Measurements from ENCODE around the gene ATP9B. TPM values are rescaled to one million over a fixed set of nuclear protein-coding genes. Genes with fewer than 3 reads are reported as not detected.

ATP9B gene
- total RNA-seq, 1 experiment from 2014 or later: 25.6 TPM

- CTCF ChIA-PET: no interaction called here
- no peaks in the 10 kb centered on the region for H3K36me3 Mint-ChIP-seq (ENCODE audit: insufficient read depth, unreplicated experiment)
- peaks cover 11% of the 10 kb centered on the region for H3K9me3 Mint-ChIP-seq (ENCODE audit: low read depth, unreplicated experiment)
- no TSS peak for BruUV-seq (replicated peaks)
- no peak for DNase-seq
- H3K27me3 Mint-ChIP-seq (ENCODE audit: unreplicated experiment): no peaks in the 10 kb centered on the region
- intact Hi-C loops (cut with micrococcal nuclease; ENCODE audit: unreplicated experiment): no loop called here
- H3K27ac Mint-ChIP-seq (ENCODE audit: unreplicated experiment): no peak overlapping the region
- no peaks in the 10 kb centered on the region for H3K4me1 Mint-ChIP-seq (ENCODE audit: low read depth, unreplicated experiment)
- TF ChIP-seq, protein P1, sequence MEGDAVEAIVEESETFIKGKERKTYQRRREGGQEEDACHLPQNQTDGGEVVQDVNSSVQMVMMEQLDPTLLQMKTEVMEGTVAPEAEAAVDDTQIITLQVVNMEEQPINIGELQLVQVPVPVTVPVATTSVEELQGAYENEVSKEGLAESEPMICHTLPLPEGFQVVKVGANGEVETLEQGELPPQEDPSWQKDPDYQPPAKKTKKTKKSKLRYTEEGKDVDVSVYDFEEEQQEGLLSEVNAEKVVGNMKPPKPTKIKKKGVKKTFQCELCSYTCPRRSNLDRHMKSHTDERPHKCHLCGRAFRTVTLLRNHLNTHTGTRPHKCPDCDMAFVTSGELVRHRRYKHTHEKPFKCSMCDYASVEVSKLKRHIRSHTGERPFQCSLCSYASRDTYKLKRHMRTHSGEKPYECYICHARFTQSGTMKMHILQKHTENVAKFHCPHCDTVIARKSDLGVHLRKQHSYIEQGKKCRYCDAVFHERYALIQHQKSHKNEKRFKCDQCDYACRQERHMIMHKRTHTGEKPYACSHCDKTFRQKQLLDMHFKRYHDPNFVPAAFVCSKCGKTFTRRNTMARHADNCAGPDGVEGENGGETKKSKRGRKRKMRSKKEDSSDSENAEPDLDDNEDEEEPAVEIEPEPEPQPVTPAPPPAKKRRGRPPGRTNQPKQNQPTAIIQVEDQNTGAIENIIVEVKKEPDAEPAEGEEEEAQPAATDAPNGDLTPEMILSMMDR (IDR thresholded peaks at IDR 0.05; ENCODE audit: unreplicated experiment): no peak
- no peak overlapping the region for H3K4me3 Mint-ChIP-seq (ENCODE audit: low read depth, unreplicated experiment)
Measured at GRCh38 chr18:79420033-79420745, 351.0 kb downstream of the ATP9B start.

DNA sequence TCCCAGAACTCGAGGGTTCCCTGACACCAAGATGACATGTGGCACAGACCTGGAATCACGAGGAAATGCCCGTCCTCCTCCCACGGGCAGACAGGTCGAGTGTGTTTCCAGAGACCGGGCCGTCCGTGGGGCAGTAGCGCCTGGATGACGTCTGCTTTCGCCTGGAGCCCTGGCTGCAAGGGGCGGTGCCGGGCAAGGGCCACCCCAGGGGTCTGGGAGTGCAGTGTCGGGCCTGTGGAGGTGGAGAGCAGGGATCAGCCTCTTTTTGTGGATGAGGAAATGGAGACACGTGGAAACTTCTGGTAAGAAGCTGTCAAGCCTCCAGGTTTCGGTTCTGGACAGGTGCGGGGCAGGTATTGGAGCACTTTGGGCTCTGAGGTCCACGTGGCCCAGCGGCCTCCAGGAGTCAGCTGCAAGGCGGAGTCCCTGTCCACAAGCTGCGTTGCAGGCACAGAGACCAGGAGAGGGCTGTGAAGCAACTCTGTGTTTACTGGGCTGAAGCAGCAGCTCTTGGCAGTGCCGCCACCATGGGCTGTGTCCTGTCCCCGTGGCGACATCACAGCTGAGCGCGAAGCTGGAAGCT lies 352.2 kb downstream of the ATP9B start:
- DNase-seq: no peak
- no peaks in the 10 kb centered on the region for H3K4me1 Mint-ChIP-seq (ENCODE audit: low read depth, unreplicated experiment)
- CTCF ChIA-PET: no interaction called here

DNA sequence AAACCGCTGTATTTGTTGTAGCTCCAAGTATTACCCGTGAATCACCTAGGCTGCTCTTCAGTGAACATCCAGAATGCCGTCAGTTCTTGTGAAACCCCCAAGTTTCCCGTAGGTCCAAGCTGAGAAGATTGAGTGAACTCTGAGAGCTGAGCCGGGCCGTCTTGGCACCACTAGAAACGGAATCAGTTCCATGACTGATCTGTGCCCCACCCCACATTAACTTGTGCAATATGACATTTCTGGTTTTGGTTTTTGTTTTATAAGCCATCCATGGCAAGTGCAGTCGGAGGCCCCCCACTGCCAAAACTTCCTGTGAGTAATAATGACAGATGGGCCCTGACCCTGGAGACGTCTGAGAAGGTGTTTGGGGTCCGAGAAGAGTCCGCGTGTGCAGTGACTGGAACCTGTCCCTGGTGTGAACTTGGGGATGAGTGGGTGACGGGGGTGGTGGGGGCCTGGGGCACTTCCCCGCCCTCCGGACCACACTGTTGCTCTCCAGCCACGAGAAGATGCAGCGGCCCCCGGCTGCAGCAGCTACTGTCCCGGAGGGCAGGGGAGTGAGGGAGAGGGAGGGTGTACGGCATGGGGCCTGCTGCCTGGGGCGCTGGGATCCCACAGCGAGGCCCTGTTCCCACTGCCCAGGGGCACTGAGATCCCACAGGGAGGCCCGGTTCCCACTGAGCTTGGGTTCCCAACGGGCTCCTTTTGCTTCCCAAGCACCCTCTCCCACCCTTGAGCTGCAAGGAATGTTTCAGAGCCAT lies 353.0 kb downstream of the ATP9B start:
- no peak overlapping the region for H3K4me3 Mint-ChIP-seq (ENCODE audit: low read depth, unreplicated experiment)
- CTCF ChIA-PET: no interaction called here
- no TSS peak for BruUV-seq (replicated peaks)

More for the DNA sequence above, 352.2 kb downstream of the ATP9B start:
- TF ChIP-seq, protein P1 (IDR thresholded peaks at IDR 0.05; ENCODE audit: unreplicated experiment): no peak
- H3K36me3 Mint-ChIP-seq (ENCODE audit: insufficient read depth, unreplicated experiment): no peaks in the 10 kb centered on the region
- no TSS peak for BruUV-seq (replicated peaks)
- no peaks in the 10 kb centered on the region for H3K27me3 Mint-ChIP-seq (ENCODE audit: unreplicated experiment)
- no peak overlapping the region for H3K27ac Mint-ChIP-seq (ENCODE audit: unreplicated experiment)
- no peak overlapping the region for H3K4me3 Mint-ChIP-seq (ENCODE audit: low read depth, unreplicated experiment)
- intact Hi-C loops (cut with micrococcal nuclease; ENCODE audit: unreplicated experiment): no loop called here
- peaks cover 12% of the 10 kb centered on the region for H3K9me3 Mint-ChIP-seq (ENCODE audit: low read depth, unreplicated experiment)

DNA sequence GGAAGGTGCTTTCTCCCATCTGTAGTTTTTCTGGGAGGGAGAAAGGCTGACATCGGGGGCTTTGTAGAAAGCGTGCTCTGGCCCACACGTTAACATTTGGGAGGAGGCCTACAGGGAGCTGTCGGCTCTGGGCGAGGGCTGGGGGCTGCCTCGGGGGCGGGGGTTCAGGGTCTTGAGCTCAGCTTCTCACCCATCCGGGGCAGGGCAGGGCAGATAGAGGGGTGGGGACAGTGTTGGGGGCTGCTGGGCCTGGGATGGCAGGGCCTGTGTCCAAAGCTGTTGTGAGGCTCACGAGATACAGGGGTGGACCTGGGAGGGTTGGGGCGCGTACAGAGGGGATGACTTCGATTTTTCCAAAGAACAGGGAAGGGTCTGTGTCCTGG lies 353.6 kb downstream of the ATP9B start:
- H3K9me3 Mint-ChIP-seq (ENCODE audit: low read depth, unreplicated experiment): peaks cover 12% of the 10 kb centered on the region
- no peaks in the 10 kb centered on the region for H3K4me1 Mint-ChIP-seq (ENCODE audit: low read depth, unreplicated experiment)
- no peak overlapping the region for H3K27ac Mint-ChIP-seq (ENCODE audit: unreplicated experiment)
- TF ChIP-seq, protein P1 (IDR thresholded peaks at IDR 0.05; ENCODE audit: unreplicated experiment): no peak
- H3K27me3 Mint-ChIP-seq (ENCODE audit: unreplicated experiment): no peaks in the 10 kb centered on the region
- no peaks in the 10 kb centered on the region for H3K36me3 Mint-ChIP-seq (ENCODE audit: insufficient read depth, unreplicated experiment)
- no peak overlapping the region for H3K4me3 Mint-ChIP-seq (ENCODE audit: low read depth, unreplicated experiment)
- no peak for DNase-seq
- CTCF ChIA-PET: no interaction called here
- intact Hi-C loops (cut with micrococcal nuclease; ENCODE audit: unreplicated experiment): no loop called here
- BruUV-seq (replicated peaks): no TSS peak

More for the DNA sequence above, 353.0 kb downstream of the ATP9B start:
- no peaks in the 10 kb centered on the region for H3K36me3 Mint-ChIP-seq (ENCODE audit: insufficient read depth, unreplicated experiment)
- peaks cover 12% of the 10 kb centered on the region for H3K9me3 Mint-ChIP-seq (ENCODE audit: low read depth, unreplicated experiment)
- no peak for DNase-seq
- TF ChIP-seq, protein P1 (IDR thresholded peaks at IDR 0.05; ENCODE audit: unreplicated experiment): no peak
- no peaks in the 10 kb centered on the region for H3K27me3 Mint-ChIP-seq (ENCODE audit: unreplicated experiment)
- intact Hi-C loops (cut with micrococcal nuclease; ENCODE audit: unreplicated experiment): no loop called here
- no peak overlapping the region for H3K27ac Mint-ChIP-seq (ENCODE audit: unreplicated experiment)
- H3K4me1 Mint-ChIP-seq (ENCODE audit: low read depth, unreplicated experiment): no peaks in the 10 kb centered on the region
